DND-41 (cell line): Measurements from ENCODE around the gene BRI3BP.

Experiments
- ATAC-seq: fragments of 200-7000 bp; cut with Tn5 transposase; 3 replicates; pipeline ENCODE4 v1.9.1; 2021; ENCODE audit warnings: low read depth; ENCODE audit not compliant: insufficient read depth
- DNase-seq: peaks from one replicate; pipeline ENCODE4 v3.0.0-alpha.2; 2020
- H2AFZ ChIP-seq: 2 replicates; pipeline ENCODE4 v1.6.0; 2012; ENCODE audit warnings: low read depth, low read length
- H3K27ac ChIP-seq: 2 replicates; pipeline ENCODE4 v1.5.1; 2012; ENCODE audit warnings: low read length, inconsistent platforms
- H3K27me3 ChIP-seq: fragments of 200-600 bp; sonication (generic); 2 replicates; pipeline ENCODE4 v1.6.0; 2012; ENCODE audit warnings: low read length, mild to moderate bottlenecking, inconsistent platforms; ENCODE audit not compliant: insufficient read depth, poor library complexity
- H3K36me3 ChIP-seq: 2 replicates; pipeline ENCODE4 v1.5.1; 2012; ENCODE audit warnings: low read length, inconsistent platforms; ENCODE audit not compliant: insufficient read depth
- H3K4me1 ChIP-seq: 2 replicates; pipeline ENCODE4 v1.5.1; 2012; ENCODE audit warnings: mild to moderate bottlenecking, low read length; ENCODE audit not compliant: insufficient read depth
- H3K4me2 ChIP-seq: 2 replicates; pipeline ENCODE4 v1.6.0; 2012; ENCODE audit warnings: mild to moderate bottlenecking, moderate library complexity, low read length, inconsistent platforms; ENCODE audit not compliant: insufficient read depth
- H3K4me3 ChIP-seq, 2 experiments: fragments of 200-600 bp in 1 of 2; shearing (Covaris generic) in 1 of 2; 2 replicates each; pipeline ENCODE4 v1.5.1; 2012 to 2016; ENCODE audit warnings: inconsistent platforms in 2 of 2, low read length in 2 of 2, mild to moderate bottlenecking in 2 of 2, low read depth in 1 of 2, moderate library complexity in 1 of 2
- H3K79me2 ChIP-seq: 2 replicates; pipeline ENCODE4 v1.6.0; 2012; ENCODE audit warnings: low read length, inconsistent platforms; ENCODE audit not compliant: insufficient read depth
- H3K9ac ChIP-seq: 2 replicates; pipeline ENCODE4 v1.6.0; 2012; ENCODE audit warnings: low read depth, mild to moderate bottlenecking, inconsistent platforms, low read length, moderate library complexity
- H3K9me3 ChIP-seq: 2 replicates; pipeline ENCODE4 v1.5.1; 2012; ENCODE audit warnings: low read length, moderate library complexity, mild to moderate bottlenecking, inconsistent platforms; ENCODE audit not compliant: insufficient read depth, severe bottlenecking
- H4K20me1 ChIP-seq: 2 replicates; pipeline ENCODE4 v1.6.0; 2012; ENCODE audit warnings: low read length; ENCODE audit not compliant: insufficient read depth
- EZH2 ChIP-seq: IDR thresholded peaks from 3 replicates; pipeline ENCODE4 v1.6.1; 2012; ENCODE audit warnings: borderline replicate concordance, low read depth, mild to moderate bottlenecking, moderate library complexity, low read length, inconsistent platforms; ENCODE audit not compliant: severe bottlenecking
- TF ChIP-seq, protein P1 (sequence below): IDR thresholded peaks from 2 replicates; pipeline ENCODE4 v1.5.1; 2012; ENCODE audit warnings: borderline replicate concordance, low read length, moderate library complexity, mild to moderate bottlenecking; ENCODE audit not compliant: poor library complexity, severe bottlenecking; ENCODE audit errors: extremely low read depth

Gene BRI3BP

DNA sequence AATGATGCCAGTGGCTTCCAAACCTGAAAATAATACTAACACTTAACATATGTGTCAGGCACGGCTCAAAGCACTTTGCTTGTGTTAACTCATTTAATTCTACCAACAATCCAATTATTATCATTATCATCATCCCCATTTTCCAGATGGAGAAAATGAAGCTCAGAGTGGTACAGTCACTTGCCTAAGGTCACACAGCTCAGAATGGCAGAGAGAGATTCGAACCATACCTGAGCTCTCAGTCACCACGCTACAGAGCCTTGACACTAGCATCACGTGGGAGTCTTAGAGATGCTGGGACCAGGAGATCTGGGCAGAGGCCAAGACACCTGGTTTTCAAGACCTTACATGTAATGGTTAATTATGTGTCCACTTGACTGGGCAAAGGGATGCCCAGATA, 38.7 kb upstream of the BRI3BP start:
- H3K4me3 ChIP-seq: no peak overlapping the region
- H3K36me3 ChIP-seq: peaks cover 85% of the 10 kb centered on the region
- ATAC-seq: no peak
- H3K4me2 ChIP-seq: no peak overlapping the region
- H3K9ac ChIP-seq: no peak overlapping the region
- H3K4me1 ChIP-seq: no peaks in the 10 kb centered on the region
- no peak overlapping the region for H2AFZ ChIP-seq
- H3K27me3 ChIP-seq: no peaks in the 10 kb centered on the region
- H3K79me2 ChIP-seq: no peaks in the 10 kb centered on the region
- TF ChIP-seq, protein P1, sequence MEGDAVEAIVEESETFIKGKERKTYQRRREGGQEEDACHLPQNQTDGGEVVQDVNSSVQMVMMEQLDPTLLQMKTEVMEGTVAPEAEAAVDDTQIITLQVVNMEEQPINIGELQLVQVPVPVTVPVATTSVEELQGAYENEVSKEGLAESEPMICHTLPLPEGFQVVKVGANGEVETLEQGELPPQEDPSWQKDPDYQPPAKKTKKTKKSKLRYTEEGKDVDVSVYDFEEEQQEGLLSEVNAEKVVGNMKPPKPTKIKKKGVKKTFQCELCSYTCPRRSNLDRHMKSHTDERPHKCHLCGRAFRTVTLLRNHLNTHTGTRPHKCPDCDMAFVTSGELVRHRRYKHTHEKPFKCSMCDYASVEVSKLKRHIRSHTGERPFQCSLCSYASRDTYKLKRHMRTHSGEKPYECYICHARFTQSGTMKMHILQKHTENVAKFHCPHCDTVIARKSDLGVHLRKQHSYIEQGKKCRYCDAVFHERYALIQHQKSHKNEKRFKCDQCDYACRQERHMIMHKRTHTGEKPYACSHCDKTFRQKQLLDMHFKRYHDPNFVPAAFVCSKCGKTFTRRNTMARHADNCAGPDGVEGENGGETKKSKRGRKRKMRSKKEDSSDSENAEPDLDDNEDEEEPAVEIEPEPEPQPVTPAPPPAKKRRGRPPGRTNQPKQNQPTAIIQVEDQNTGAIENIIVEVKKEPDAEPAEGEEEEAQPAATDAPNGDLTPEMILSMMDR: no peak
- no peak for TF ChIP-seq EZH2
- no peak overlapping the region for H3K27ac ChIP-seq
- no peaks in the 10 kb centered on the region for H3K9me3 ChIP-seq
- no peaks in the 10 kb centered on the region for H4K20me1 ChIP-seq
- no peak for DNase-seq

DNA sequence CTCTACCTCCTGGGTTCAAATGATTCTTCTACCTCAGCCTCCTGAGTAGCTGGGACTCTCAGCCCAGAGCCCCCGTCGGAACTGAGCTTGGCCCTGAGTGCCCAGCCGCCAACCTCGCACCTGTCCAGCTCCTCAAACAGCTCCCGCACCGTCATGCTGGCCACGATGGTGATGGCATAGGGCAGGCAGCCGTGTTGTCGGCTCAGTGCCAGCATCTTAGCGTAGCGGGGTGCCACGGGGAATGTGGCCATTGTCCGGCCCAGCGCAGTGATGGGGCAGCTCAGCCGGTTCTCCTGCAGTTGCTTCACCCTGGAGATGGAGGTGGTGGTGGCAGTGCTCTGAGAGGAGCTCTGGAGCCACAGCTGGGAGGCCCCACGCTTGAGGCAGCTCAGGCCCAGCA, 36.9 kb upstream of the BRI3BP start:
- ATAC-seq (no peak), DNase-seq (no peak)
- H3K9ac ChIP-seq: no peak overlapping the region
- no peaks in the 10 kb centered on the region for H3K9me3 ChIP-seq
- TF ChIP-seq, protein P1: no peak
- TF ChIP-seq EZH2: no peak
- H3K4me1 ChIP-seq: no peaks in the 10 kb centered on the region
- no peak overlapping the region for H3K27ac ChIP-seq
- peaks cover 85% of the 10 kb centered on the region for H3K36me3 ChIP-seq
- H4K20me1 ChIP-seq: no peaks in the 10 kb centered on the region
- no peaks in the 10 kb centered on the region for H3K27me3 ChIP-seq
- no peak overlapping the region for H3K4me3 ChIP-seq
- H3K79me2 ChIP-seq: no peaks in the 10 kb centered on the region
- no peak overlapping the region for H3K4me2 ChIP-seq
- no peak overlapping the region for H2AFZ ChIP-seq

DNA sequence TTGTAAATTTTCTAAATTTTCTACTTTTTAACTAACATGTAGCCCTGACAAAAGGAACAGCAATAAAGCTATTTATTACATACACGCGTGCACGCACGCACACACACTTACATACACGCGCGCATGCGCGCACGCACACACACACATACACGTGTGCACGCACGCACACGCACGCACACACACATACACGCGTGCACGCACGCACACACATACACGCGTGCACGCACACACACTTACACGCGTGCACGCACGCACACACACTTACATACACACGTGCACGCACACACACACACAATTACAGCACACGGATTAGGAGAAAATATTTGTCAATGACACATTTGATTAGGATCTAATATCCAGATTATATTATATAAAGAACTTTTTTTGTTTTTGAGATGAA, 32.4 kb upstream of the BRI3BP start:
- Histone ChIP-seq H3K4me1 (no peaks in the 10 kb centered on the region), H4K20me1 (no peaks in the 10 kb centered on the region), H3K27me3 (no peaks in the 10 kb centered on the region), H3K4me3 (no peak overlapping the region), H3K36me3 (peaks cover 78% of the 10 kb centered on the region), H3K27ac (no peak overlapping the region), H3K9me3 (no peaks in the 10 kb centered on the region), H3K4me2 (no peak overlapping the region), H3K9ac (no peak overlapping the region), H3K79me2 (no peaks in the 10 kb centered on the region), H2AFZ (no peak overlapping the region)
- no peak for DNase-seq
- no peak for ATAC-seq
- TF ChIP-seq EZH2: no peak
- TF ChIP-seq, protein P1: no peak

DNA sequence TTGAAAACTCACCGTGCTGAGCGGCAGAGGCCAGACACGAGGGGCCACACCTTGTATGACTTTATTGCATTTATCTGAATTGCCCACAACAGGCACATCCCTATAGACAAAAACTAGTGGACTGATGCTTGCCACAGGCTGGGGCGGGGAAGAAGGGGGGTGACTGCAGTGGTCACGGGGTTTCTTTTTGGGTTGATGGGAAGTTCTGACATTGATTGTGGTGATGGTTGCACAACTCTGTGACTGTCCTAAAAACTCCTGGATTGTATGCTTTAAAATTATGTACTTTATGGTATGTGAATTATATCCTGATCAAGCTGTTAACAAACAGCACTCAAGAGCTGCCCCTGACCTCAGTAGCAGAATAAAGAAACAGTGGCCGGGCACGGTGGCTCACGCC, 30.2 kb upstream of the BRI3BP start:
- no peak overlapping the region for H3K9ac ChIP-seq
- DNase-seq (no peak), ATAC-seq (no peak)
- H3K4me3 ChIP-seq: no peak overlapping the region
- no peaks in the 10 kb centered on the region for H3K9me3 ChIP-seq
- no peaks in the 10 kb centered on the region for H3K4me1 ChIP-seq
- no peaks in the 10 kb centered on the region for H3K79me2 ChIP-seq
- no peak for TF ChIP-seq EZH2
- TF ChIP-seq, protein P1: no peak
- no peak overlapping the region for H2AFZ ChIP-seq
- H4K20me1 ChIP-seq: no peaks in the 10 kb centered on the region
- no peak overlapping the region for H3K27ac ChIP-seq
- H3K36me3 ChIP-seq: peaks cover 78% of the 10 kb centered on the region
- H3K27me3 ChIP-seq: no peaks in the 10 kb centered on the region
- H3K4me2 ChIP-seq: no peak overlapping the region
